ENCODE results near the gene LRGUK. TPM values are rescaled to one million over a fixed set of nuclear protein-coding genes. Genes with fewer than 3 reads are reported as not detected.

Gene LRGUK
- total RNA-seq, 1 experiment from 2014 or later, result 1.5 TPM

- Mint-ChIP-seq H3K4me1 (peaks cover 13 to 15% of the 10 kb centered on the region in 2 experiments), H3K27ac (no peak overlapping the region), H3K27me3 (ENCODE audit: low read depth) (no peaks in the 10 kb centered on the region), H3K9me3 (no peaks in the 10 kb centered on the region), H3K4me3 (no peak overlapping the region), H3K36me3 (ENCODE audit: insufficient read depth in 1 of 3, low read depth in 3 of 3) (no peaks in the 10 kb centered on the region)
- Histone ChIP-seq H3K9ac (ENCODE audit: extremely low read depth, insufficient read length, low read length) (no peak overlapping the region), H2AK5ac (ENCODE audit: insufficient read length, low read length) (no peak overlapping the region), H2BK15ac (ENCODE audit: low read depth, low read length) (no peak overlapping the region), H2BK20ac (ENCODE audit: low read depth, low read length, poor library complexity, severe bottlenecking) (no peak overlapping the region), H3K23ac (ENCODE audit: insufficient read length, low read depth, low read length) (no peak overlapping the region), H3K79me1 (ENCODE audit: insufficient read depth, low read depth, low read length, poor library complexity, severe bottlenecking) (no peaks in the 10 kb centered on the region), H3K23me2 (ENCODE audit: insufficient read length, low read depth, low read length, poor library complexity, severe bottlenecking) (no peaks in the 10 kb centered on the region), H3K9me3 (ENCODE audit: control insufficient read depth, low read depth, low read length) (no peaks in the 10 kb centered on the region), H3K27me3 (ENCODE audit: insufficient read depth, low read length) (no peaks in the 10 kb centered on the region), H4K20me1 (ENCODE audit: control insufficient read depth, insufficient read depth, insufficient read length) (no peaks in the 10 kb centered on the region), H3K56ac (ENCODE audit: insufficient read length, low read depth, low read length) (no peak overlapping the region), H2BK5ac (ENCODE audit: insufficient read length, low read length) (no peak overlapping the region), H3K18ac (ENCODE audit: insufficient read length, low read depth, low read length) (no peak overlapping the region), H4K8ac (replicated peaks; ENCODE audit: insufficient read length, low read depth, low read length) (no peak overlapping the region), H2BK12ac (ENCODE audit: insufficient read length, low read depth, low read length) (no peak overlapping the region), H2BK120ac (ENCODE audit: low read depth, low read length, poor library complexity, severe bottlenecking) (no peak overlapping the region), H2AFZ (ENCODE audit: low read length) (no peak overlapping the region), H4K5ac (ENCODE audit: insufficient read length, low read depth, low read length) (no peak overlapping the region), H3T11ph (ENCODE audit: low read length) (no peak overlapping the region), H3K4me2 (ENCODE audit: insufficient read depth, insufficient read length, low read length) (no peak overlapping the region), H3K79me2 (ENCODE audit: insufficient read depth, low read length) (no peaks in the 10 kb centered on the region), H3K14ac (ENCODE audit: insufficient read depth, low read length) (no peak overlapping the region), H3K4ac (ENCODE audit: low read depth, low read length) (no peak overlapping the region), H3K27ac (ENCODE audit: insufficient read length, low read depth, low read length) (no peak overlapping the region), H4K91ac (ENCODE audit: insufficient read length, low read depth, low read length) (no peak overlapping the region), H3K4me1 (ENCODE audit: insufficient read depth, low read length) (peaks cover 10% of the 10 kb centered on the region; the same call in 1 of the 2 replicates)
- DNase-seq, result no peak
- no peak for TF ChIP-seq CTCF (conservative IDR thresholded peaks at IDR 0.05)
These were observed 62.4 kb downstream of the LRGUK start for GRCh38 chr7:134189559-134189958.
